Measurements from ENCODE around the gene POU2AF1.

POU2AF1 gene

DNA sequence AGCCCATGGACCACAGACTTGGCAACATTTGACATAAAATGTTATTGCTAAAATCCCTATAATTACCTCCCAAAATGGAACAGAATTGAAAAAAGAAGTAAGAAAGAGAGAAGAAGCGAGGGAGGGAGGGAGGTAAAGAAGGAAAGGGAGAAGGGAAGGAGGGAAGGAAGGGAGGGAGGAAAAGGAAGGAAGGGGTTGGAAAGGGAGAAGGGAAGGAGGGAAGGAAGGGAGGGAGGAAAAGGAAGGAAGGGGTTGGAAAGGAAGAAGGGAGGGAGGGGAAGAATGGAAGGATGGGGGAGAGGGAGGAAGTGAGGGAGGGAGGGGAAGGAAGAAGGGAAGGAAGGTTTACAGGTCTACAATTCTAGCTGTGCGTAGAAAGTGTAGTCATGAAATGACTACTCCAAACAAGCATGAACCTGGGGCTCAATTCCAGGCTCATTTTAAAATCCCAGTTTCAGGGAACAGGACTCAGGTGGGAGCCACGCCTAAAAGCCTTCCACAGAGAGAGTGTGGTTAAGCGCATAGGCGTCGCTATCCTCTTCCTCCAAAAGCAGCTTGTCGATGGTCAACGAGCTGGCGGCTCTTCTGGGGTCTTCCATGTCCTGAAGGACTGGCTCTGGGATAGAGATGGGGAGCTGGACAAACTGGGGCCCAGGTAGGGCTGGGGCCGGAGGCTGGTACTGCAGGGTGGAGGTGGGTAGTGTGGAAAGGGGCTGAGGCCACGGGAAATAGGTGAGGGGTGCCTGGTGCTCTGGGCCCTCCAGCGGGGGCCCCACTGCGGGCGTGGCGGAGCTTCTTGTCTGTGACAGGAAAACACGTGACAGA, 25.1 kb downstream of the POU2AF1 start:
- H3K4me3 Mint-ChIP-seq = no peak overlapping the region
- no peaks in the 10 kb centered on the region for H3K36me3 Mint-ChIP-seq
- no peak overlapping the region for H3K27ac Mint-ChIP-seq
- H3K9me3 Mint-ChIP-seq (ENCODE audit: low read depth) = no peaks in the 10 kb centered on the region
- H3K4me1 Mint-ChIP-seq (ENCODE audit: low read depth) = no peaks in the 10 kb centered on the region
- H3K27me3 Mint-ChIP-seq = no peaks in the 10 kb centered on the region

GRCh38 chr11:111352935-111353710, 26.0 kb downstream of the POU2AF1 start:
- no peaks in the 10 kb centered on the region for H3K27me3 Mint-ChIP-seq
- no peak overlapping the region for H3K27ac Mint-ChIP-seq
- no peak overlapping the region for H3K4me3 Mint-ChIP-seq
- no peaks in the 10 kb centered on the region for H3K36me3 Mint-ChIP-seq
- H3K9me3 Mint-ChIP-seq (ENCODE audit: low read depth) = no peaks in the 10 kb centered on the region
- H3K4me1 Mint-ChIP-seq (ENCODE audit: low read depth) = no peaks in the 10 kb centered on the region

GRCh38 chr11:111352231-111352746, 26.8 kb downstream of the POU2AF1 start:
- no peaks in the 10 kb centered on the region for H3K27me3 Mint-ChIP-seq
- no peaks in the 10 kb centered on the region for H3K9me3 Mint-ChIP-seq (ENCODE audit: low read depth)
- H3K27ac Mint-ChIP-seq = no peak overlapping the region
- no peaks in the 10 kb centered on the region for H3K4me1 Mint-ChIP-seq (ENCODE audit: low read depth)
- H3K36me3 Mint-ChIP-seq = no peaks in the 10 kb centered on the region
- no peak overlapping the region for H3K4me3 Mint-ChIP-seq

- Mint-ChIP-seq H3K4me1 (ENCODE audit: low read depth) (no peaks in the 10 kb centered on the region), H3K4me3 (no peak overlapping the region), H3K36me3 (no peaks in the 10 kb centered on the region)
Measured at GRCh38 chr11:111351374-111352055, 27.6 kb downstream of the POU2AF1 start.

DNA sequence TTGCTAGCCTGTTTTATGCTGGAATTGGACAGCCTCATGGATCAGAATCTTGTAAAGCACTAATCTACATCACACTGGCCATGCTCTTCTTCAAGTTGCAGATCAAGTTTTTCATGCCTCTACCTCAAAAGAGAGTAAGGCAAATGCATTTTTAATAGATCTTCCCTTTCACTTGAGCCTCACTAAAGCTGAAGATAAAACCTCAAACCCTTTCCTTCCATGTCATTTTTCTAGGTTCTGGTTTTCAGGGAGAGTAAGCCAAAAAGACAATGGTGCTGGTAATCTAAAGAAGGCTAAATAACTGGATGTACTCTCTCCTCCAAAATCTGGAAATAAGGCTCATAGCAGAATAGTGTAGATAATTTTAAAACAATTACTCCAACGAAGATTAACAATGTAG, 28.3 kb downstream of the POU2AF1 start:
- H3K27me3 Mint-ChIP-seq = no peaks in the 10 kb centered on the region
- H3K27ac Mint-ChIP-seq = no peak overlapping the region
- H3K4me1 Mint-ChIP-seq (ENCODE audit: low read depth) = no peaks in the 10 kb centered on the region
- H3K4me3 Mint-ChIP-seq = no peak overlapping the region
- H3K9me3 Mint-ChIP-seq (ENCODE audit: low read depth) = no peaks in the 10 kb centered on the region
- H3K36me3 Mint-ChIP-seq = no peaks in the 10 kb centered on the region

More at GRCh38 chr11:111351374-111352055, 27.6 kb downstream of the POU2AF1 start:
- Mint-ChIP-seq H3K27ac (no peak overlapping the region), H3K9me3 (ENCODE audit: low read depth) (no peaks in the 10 kb centered on the region), H3K27me3 (no peaks in the 10 kb centered on the region)

DNA sequence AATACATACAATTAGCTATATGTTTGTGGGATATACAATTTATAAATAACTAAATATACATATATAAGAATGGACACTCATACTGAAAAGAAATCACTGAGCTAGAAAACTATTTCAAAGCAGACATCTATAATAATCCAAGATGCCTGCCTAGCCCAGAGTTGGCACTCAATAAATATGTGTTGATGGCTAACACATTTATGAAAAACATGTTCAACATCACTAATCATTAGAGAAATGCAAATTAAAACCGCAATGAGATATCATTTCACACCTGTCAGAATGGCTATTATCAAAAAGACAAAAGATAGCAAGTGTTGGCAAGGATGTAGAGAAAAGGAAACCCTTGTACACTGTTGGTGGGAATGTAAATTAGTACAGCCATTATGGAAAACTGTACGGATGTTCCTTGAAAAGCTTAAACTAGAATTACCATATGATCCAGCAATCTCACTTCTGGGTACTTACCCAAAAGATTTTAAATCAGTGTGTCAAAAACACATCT, 29.8 kb downstream of the POU2AF1 start:
- H3K4me1 Mint-ChIP-seq (ENCODE audit: low read depth) = no peaks in the 10 kb centered on the region
- H3K9me3 Mint-ChIP-seq (ENCODE audit: low read depth) = no peaks in the 10 kb centered on the region
- H3K4me3 Mint-ChIP-seq = no peak overlapping the region
- no peaks in the 10 kb centered on the region for H3K36me3 Mint-ChIP-seq
- no peaks in the 10 kb centered on the region for H3K27me3 Mint-ChIP-seq
- H3K27ac Mint-ChIP-seq = no peak overlapping the region

DNA sequence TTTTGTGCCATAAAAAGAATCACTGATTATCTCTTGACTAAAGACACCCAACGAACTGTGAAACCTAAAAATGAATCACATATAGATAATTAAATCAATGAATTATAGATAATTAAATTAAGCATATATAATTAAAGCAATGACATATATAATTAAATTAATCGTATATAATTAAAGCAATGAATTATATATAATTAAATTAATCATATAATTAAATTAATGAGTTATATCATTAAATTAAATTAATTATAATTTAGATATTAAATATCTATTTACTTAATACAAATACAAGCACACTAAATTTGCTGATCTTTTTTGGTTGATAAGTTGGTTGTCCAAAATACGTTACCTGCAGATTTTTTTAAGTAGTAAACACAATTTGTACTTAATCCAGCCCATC, 30.9 kb downstream of the POU2AF1 start:
- Mint-ChIP-seq H3K4me3 (no peak overlapping the region), H3K36me3 (no peaks in the 10 kb centered on the region), H3K4me1 (ENCODE audit: low read depth) (no peaks in the 10 kb centered on the region), H3K27me3 (no peaks in the 10 kb centered on the region), H3K9me3 (ENCODE audit: low read depth) (no peaks in the 10 kb centered on the region), H3K27ac (no peak overlapping the region)

GRCh38 chr11:111347723-111348115, 31.4 kb downstream of the POU2AF1 start:
- Mint-ChIP-seq H3K4me3 (no peak overlapping the region), H3K9me3 (ENCODE audit: low read depth) (no peaks in the 10 kb centered on the region), H3K27me3 (no peaks in the 10 kb centered on the region), H3K27ac (no peak overlapping the region), H3K36me3 (no peaks in the 10 kb centered on the region), H3K4me1 (ENCODE audit: low read depth) (no peaks in the 10 kb centered on the region)

GRCh38 chr11:111347002-111347722, 31.9 kb downstream of the POU2AF1 start:
- Mint-ChIP-seq H3K9me3 (ENCODE audit: low read depth) (no peaks in the 10 kb centered on the region), H3K36me3 (no peaks in the 10 kb centered on the region), H3K4me3 (no peak overlapping the region), H3K27me3 (no peaks in the 10 kb centered on the region), H3K27ac (no peak overlapping the region), H3K4me1 (ENCODE audit: low read depth) (no peaks in the 10 kb centered on the region)

GRCh38 chr11:111344032-111344431, 35.0 kb downstream of the POU2AF1 start:
- peaks cover 9% of the 10 kb centered on the region for H3K36me3 Mint-ChIP-seq
- H3K4me3 Mint-ChIP-seq = no peak overlapping the region

GRCh38 chr11:111342329-111342728, 36.7 kb downstream of the POU2AF1 start:
- Mint-ChIP-seq H3K9me3 (ENCODE audit: low read depth) (peaks cover 12% of the 10 kb centered on the region), H3K4me1 (ENCODE audit: low read depth) (peaks cover 3% of the 10 kb centered on the region), H3K4me3 (no peak overlapping the region), H3K27me3 (no peaks in the 10 kb centered on the region), H3K27ac (no peak overlapping the region), H3K36me3 (peaks cover 12% of the 10 kb centered on the region)

More at GRCh38 chr11:111344032-111344431, 35.0 kb downstream of the POU2AF1 start:
- Mint-ChIP-seq H3K27ac (no peak overlapping the region), H3K4me1 (ENCODE audit: low read depth) (peaks cover 3% of the 10 kb centered on the region), H3K9me3 (ENCODE audit: low read depth) (peaks cover 12% of the 10 kb centered on the region), H3K27me3 (no peaks in the 10 kb centered on the region)

DNA sequence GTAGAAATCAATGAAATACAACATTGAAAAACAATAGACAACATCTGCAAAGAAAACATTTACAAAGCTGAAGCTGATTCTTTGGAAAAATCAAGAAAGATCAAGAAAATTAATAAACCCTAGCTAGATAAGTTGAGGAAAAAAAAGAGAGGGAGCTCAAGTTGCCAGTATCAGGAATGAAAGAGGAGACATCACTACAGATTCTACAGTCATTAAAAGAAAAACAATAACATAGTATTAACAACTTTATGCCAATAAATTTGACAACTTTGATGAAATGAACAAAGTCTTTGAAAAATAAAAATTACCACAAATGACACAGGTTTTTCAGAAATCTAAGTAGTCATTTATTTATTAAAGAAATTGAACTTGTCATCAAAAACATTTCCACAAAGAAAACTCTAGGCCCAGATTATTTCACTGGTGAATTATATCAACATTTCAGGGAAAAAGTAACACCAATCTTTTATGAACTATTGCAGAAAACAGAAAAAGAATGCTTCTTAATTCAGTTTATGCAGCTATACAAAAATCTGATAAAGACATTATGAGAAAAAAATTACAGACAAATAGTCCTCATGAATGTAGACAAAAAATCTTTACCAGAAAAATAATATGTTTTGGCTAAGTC, 39.2 kb downstream of the POU2AF1 start:
- H3K4me3 Mint-ChIP-seq = no peak overlapping the region
- H3K9me3 Mint-ChIP-seq (ENCODE audit: low read depth) = peaks cover 12% of the 10 kb centered on the region
- H3K4me1 Mint-ChIP-seq (ENCODE audit: low read depth) = peaks cover 3% of the 10 kb centered on the region
- peaks cover 12% of the 10 kb centered on the region for H3K36me3 Mint-ChIP-seq
- H3K27ac Mint-ChIP-seq = no peak overlapping the region
- no peaks in the 10 kb centered on the region for H3K27me3 Mint-ChIP-seq

DNA sequence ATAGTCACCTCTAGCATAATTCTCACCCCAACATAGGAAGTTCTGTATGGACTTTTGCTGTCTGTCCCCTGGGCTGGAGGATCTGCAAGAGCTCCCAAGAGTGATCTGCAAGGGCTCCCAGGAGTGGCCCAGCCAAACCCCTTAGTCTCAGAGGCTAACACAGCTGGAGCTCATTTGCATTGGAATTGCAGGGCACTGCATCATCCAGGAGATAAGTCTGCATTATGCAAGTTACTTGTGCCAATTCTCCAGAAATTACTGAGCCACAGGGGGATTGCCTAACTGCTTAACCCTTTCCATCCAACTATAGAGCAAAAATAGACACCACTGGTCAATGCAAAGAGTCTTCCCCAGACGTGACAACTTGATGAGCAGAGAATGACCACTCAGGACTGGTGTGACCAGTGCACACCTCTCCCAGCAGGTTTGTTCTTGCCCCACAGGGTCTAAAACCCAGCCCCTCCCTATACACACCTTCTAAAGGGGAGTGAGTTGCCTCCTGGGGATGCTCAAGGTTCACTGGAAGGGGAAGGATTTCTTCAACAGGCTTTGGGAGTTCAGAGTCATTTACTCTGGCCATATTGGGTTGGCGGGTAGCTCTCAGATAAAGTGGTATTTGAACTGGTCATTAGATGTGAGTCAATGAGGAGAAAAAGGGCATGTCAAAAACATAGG, 42.4 kb downstream of the POU2AF1 start:
- Mint-ChIP-seq H3K27me3 (no peaks in the 10 kb centered on the region), H3K27ac (no peak overlapping the region), H3K9me3 (ENCODE audit: low read depth) (peaks cover 12% of the 10 kb centered on the region), H3K4me1 (ENCODE audit: low read depth) (no peaks in the 10 kb centered on the region), H3K4me3 (no peak overlapping the region), H3K36me3 (peaks cover 12% of the 10 kb centered on the region)

All from activated naive CD8-positive, alpha-beta T cell (primary cell).